Thyroid gland (tissue), 4 donors: ENCODE data around the gene WDR45.

Source experiments
- POLR2A ChIP-seq, 2 donors: fragments of 450-650 bp; IDR thresholded peaks; one replicate each; pipeline ENCODE4 v1.6.1; 2017; ENCODE audit warnings: antibody characterized with exemption in 2 of 2, mild to moderate bottlenecking in 2 of 2, moderate library complexity in 1 of 2
- TF ChIP-seq, protein P1 (sequence below), 6 experiments: fragments of 200-600 bp in 3 of 6; fragments of 450-650 bp in 3 of 6; sonication (generic) in 3 of 6; IDR thresholded peaks; one replicate each; pipeline ENCODE4 v1.5.1; 2016 to 2019; ENCODE audit warnings: antibody characterized with exemption in 6 of 6, mild to moderate bottlenecking in 2 of 6, inconsistent platforms in 1 of 6, moderate library complexity in 1 of 6

DNA sequence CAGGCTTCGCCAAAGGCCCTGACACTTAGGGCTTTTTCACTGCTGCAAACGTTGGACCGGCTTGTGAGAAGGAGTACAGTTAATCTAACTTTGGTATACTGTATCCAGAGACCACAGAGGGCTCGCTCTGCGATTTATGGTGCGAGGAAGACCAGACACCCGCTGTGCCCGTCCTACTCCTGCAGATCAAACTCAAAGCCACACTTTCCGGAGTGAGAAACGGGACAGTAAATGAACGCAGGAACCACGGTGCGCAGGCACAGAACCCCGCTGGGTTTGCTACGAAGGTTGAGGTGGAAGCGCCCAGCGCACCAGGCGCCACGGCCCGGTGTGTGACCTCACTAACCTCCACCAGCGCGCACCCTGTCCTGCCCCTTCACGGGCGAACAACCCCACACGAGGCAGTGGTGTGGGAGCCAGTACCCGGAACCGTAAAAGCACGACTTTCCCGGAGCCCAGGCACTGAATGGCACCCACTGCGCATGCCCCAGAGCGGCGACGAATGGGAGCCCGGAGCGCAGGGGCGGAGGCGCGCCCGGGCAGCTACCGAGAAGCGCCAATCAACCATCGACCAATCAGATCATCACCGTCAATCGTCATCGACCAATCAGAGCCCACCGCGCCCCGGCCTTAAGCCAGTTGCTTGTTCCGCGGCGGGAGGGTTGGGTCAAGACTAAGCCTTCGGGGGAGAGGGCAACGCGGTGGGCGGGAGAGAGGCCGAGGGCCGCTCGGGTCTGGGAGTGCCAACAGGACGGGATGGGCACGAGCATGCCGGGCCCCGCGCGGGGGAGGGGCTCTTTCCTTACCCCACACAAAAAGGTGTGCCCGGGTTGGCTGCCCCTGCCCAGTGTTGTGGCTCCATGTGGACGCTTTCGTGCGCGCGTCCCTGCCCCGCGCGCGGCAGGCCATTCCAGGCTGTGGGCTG is 21.3 kb upstream of the WDR45 start:
- TF ChIP-seq, protein P1, sequence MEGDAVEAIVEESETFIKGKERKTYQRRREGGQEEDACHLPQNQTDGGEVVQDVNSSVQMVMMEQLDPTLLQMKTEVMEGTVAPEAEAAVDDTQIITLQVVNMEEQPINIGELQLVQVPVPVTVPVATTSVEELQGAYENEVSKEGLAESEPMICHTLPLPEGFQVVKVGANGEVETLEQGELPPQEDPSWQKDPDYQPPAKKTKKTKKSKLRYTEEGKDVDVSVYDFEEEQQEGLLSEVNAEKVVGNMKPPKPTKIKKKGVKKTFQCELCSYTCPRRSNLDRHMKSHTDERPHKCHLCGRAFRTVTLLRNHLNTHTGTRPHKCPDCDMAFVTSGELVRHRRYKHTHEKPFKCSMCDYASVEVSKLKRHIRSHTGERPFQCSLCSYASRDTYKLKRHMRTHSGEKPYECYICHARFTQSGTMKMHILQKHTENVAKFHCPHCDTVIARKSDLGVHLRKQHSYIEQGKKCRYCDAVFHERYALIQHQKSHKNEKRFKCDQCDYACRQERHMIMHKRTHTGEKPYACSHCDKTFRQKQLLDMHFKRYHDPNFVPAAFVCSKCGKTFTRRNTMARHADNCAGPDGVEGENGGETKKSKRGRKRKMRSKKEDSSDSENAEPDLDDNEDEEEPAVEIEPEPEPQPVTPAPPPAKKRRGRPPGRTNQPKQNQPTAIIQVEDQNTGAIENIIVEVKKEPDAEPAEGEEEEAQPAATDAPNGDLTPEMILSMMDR (IDR thresholded peaks at IDR 0.05) = no peak
- TF ChIP-seq POLR2A (IDR thresholded peaks at IDR 0.05) = peak in 1 of 2 donors; percentile 64
